GM23248 (cell line): ENCODE data around the gene TMEM94.

Source experiments
- EZH2 ChIP-seq: fragments of 200-600 bp; sonication (generic); IDR thresholded peaks from 2 replicates; pipeline ENCODE4 v1.6.1; 2018; ENCODE audit warnings: antibody characterized with exemption, mild to moderate bottlenecking; ENCODE audit not compliant: insufficient read depth, poor library complexity, severe bottlenecking
- EZH2phosphoT487 ChIP-seq: fragments of 200-600 bp; sonication (generic); IDR thresholded peaks from 2 replicates; pipeline ENCODE4 v1.6.1; 2018; ENCODE audit warnings: antibody characterized with exemption, moderate library complexity, mild to moderate bottlenecking, low read depth; ENCODE audit not compliant: insufficient read depth

GRCh38 chr17:75454193-75454592, 2.2 kb upstream of the TMEM94 start:
- TF ChIP-seq EZH2: no peak
- TF ChIP-seq EZH2phosphoT487: no peak
